K562 (cell line): ENCODE data around the gene GPT2. TPM values are rescaled to one million over a fixed set of nuclear protein-coding genes. Genes with fewer than 3 reads are reported as not detected.

Source experiments
- ARID1B ChIP-seq: fragments of 450-650 bp; IDR thresholded peaks from 2 replicates; pipeline ENCODE4 v1.6.1; 2016; ENCODE audit warnings: antibody characterized with exemption, mild to moderate bottlenecking, inconsistent platforms
- FOXA3 ChIP-seq, 2 experiments: fragments of 450-650 bp in 1 of 2; sonication (generic) in 1 of 2; formaldehyde crosslinking; IDR thresholded peaks in 1 of 2; conservative IDR thresholded peaks in 1 of 2; 2 replicates each; pipeline versions ENCODE4 v1.4.0 to v1.8.0; 2020 to 2022; ENCODE audit warnings: mild to moderate bottlenecking in 2 of 2, missing genetic modification reagents in 1 of 2
- FOXO4 ChIP-seq: fragments of 450-650 bp; formaldehyde crosslinking; IDR thresholded peaks from 2 replicates; pipeline ENCODE4 v1.4.0; 2020; ENCODE audit warnings: mild to moderate bottlenecking, moderate library complexity
- KAT2B ChIP-seq: IDR thresholded peaks from one replicate; pipeline ENCODE4 v1.6.1; 2012; ENCODE audit warnings: low read depth, mild to moderate bottlenecking, control low read depth, inconsistent platforms, low read length, moderate library complexity
- NBN ChIP-seq: fragments of 450-650 bp; IDR thresholded peaks from 2 replicates; pipeline ENCODE4 v1.6.1; 2016; ENCODE audit warnings: low read depth, mild to moderate bottlenecking
- NRF1 ChIP-seq, 2 experiments: fragments of 450-650 bp; IDR thresholded peaks in 1 of 2; conservative IDR thresholded peaks in 1 of 2; 2 replicates each; pipeline ENCODE4 v1.6.1; 2014; ENCODE audit warnings: mild to moderate bottlenecking in 2 of 2
- POLR2B ChIP-seq: fragments of 450-650 bp; IDR thresholded peaks from 2 replicates; pipeline ENCODE4 v1.6.1; 2018; ENCODE audit warnings: low read depth; ENCODE audit not compliant: partially characterized antibody
- RCOR1 ChIP-seq, 2 experiments: IDR thresholded peaks; 2 replicates each; pipeline ENCODE4 v1.6.1; 2012; ENCODE audit warnings: low read depth in 2 of 2, low read length in 2 of 2, borderline replicate concordance in 1 of 2, improper control_type of control experiment in 1 of 2
- TCF3 ChIP-seq: sonication (generic); formaldehyde crosslinking; IDR thresholded peaks from 2 replicates; pipeline ENCODE4 v1.4.0; 2020; ENCODE audit warnings: mild to moderate bottlenecking, missing genetic modification reagents
- TFE3 ChIP-seq: fragments of 450-650 bp; formaldehyde crosslinking; IDR thresholded peaks from 2 replicates; pipeline ENCODE4 v1.4.0; 2020; ENCODE audit warnings: mild to moderate bottlenecking, mixed read lengths
- XRCC3 ChIP-seq: fragments of 450-650 bp; IDR thresholded peaks from 2 replicates; pipeline ENCODE4 v1.6.1; 2017; ENCODE audit warnings: mild to moderate bottlenecking, moderate library complexity
- ZNF217 ChIP-seq: sonication (generic); formaldehyde crosslinking; IDR thresholded peaks from 2 replicates; pipeline ENCODE4 v1.8.0; 2022; ENCODE audit warnings: mild to moderate bottlenecking, missing genetic modification reagents
- ZNF551 ChIP-seq: fragments of 250-450 bp; sonication (Bioruptor Pico); IDR thresholded peaks from 2 replicates; pipeline ENCODE4 v1.5.0; 2021; ENCODE audit warnings: mild to moderate bottlenecking, moderate library complexity
- ZNF764 ChIP-seq: fragments of 250-450 bp; sonication (Bioruptor Pico); IDR thresholded peaks from 2 replicates; pipeline ENCODE4 v1.4.0; 2020; ENCODE audit warnings: low read depth, mild to moderate bottlenecking, moderate library complexity
- polyA plus RNA-seq, 8 experiments: library from polyadenylated mRNA; depleted of rRNA in 4 of 8; stranded (reverse) in 5 of 8; unstranded in 3 of 8; fragments of >200 nt; fragmentation: Nextera tagmentation in 2 of 8; fragmentation: Illumina TruSeq in 1 of 8; extraction: Ambion mirVana in 2 of 8; extraction: Trizol in 1 of 8; gene quantifications; 2 replicates each; pipeline versions ENCODE4 v1.2.1 to v1.2.3, GENCODE V29; 2011 to 2014; ENCODE audit warnings: inconsistent platforms in 1 of 8, missing spikeins in 1 of 8
- total RNA-seq, 7 experiments: library from RNA; depleted of rRNA in 6 of 7; stranded (reverse); fragments of >200 nt in 6 of 7; fragmentation: Illumina TruSeq in 2 of 7; extraction: Trizol in 2 of 7; gene quantifications; 2 replicates each; pipeline versions ENCODE4 v1.2.1 to v1.2.3, GENCODE V29; 2011 to 2021; ENCODE audit warnings: low replicate concordance in 1 of 7
- TF ChIP-seq, protein P1 (sequence below): fragments of 250-450 bp; sonication (Bioruptor Pico); IDR thresholded peaks from 2 replicates; pipeline ENCODE4 v1.4.0; 2020; ENCODE audit warnings: borderline replicate concordance
- TF ChIP-seq, protein P2 (sequence below): sonication (generic); formaldehyde crosslinking; IDR thresholded peaks from 2 replicates; pipeline ENCODE4 v1.8.1; 2023; ENCODE audit warnings: mild to moderate bottlenecking, missing genetic modification reagents

Gene GPT2
- total and polyA plus RNA-seq, 9 of the 15 experiments (the other 6 are each of a cell fraction or from before 2014, with no cell fraction given), result 0.79 to 14.4 (median 5.8) TPM

DNA sequence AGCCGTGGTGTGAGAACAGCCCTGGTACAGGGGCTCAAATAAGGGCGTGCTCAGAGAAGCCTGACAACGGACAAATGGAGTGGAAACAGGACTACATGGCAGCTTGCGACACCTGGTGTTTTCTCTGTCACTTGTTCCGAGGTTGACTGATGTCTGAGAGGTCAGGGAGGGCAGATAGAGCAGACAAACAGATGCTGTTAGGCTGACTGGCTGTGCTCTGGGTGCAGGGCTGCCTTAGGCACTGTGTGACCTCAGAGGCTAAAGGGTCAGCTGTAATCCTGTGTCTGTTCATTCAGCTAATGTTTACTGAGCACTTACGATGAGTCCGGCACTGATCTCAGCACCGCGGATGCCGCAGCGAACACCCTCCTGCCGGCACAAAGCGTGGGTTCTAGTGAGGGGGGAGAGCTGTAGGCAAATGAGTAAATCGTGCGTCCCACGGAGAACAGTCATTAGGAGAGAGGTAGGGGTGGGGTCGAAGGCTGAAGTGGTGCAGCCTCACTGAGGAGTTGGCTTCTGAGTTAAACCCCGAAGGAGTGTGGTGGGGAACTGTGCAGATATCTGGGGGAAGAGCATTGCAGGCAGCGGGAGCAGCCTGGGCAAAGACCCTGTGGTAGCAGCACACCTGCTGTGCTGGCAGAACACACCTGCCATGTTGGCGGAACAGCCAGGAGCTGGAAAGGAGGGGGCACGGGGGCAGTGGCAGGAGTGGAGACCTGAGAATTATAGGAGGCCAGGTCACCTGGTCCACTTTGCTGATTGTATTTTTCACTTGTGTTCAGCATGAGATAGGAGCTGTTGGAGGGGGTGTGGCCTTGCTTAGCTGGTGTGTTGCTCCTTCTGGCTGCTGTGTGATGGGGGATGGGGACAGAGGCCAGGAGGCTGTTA lies 35.0 kb downstream of the GPT2 start (continued):
- TF ChIP-seq TFE3 (CRISPR knock-in tag) (no peak), POLR2B (no peak), NRF1 (conservative IDR thresholded peaks at IDR 0.05 in 1 of 2, IDR thresholded peaks at IDR 0.05 in 1 of 2) (no peak), FOXO4 (CRISPR knock-in tag) (no peak), FOXA3 (CRISPR knock-in tag; conservative IDR thresholded peaks at IDR 0.05 in 1 of 2, IDR thresholded peaks at IDR 0.05 in 1 of 2) (peak in 1 of 2 experiments; percentile 58; a peak in 1 of 4 replicates), RCOR1 (IDR thresholded peaks at IDR 0.05; ENCODE audit: borderline replicate concordance in 1 of 2, low read depth in 2 of 2, low read length in 2 of 2) (no peak), XRCC3 (no peak), ARID1B (0 out of 2 replicates have a peak, but pooled peaks have one; percentile 28), NBN (no peak), TCF3 (CRISPR knock-in tag) (0 out of 2 replicates have a peak, but pooled peaks have one; percentile 26), ZNF217 (no peak), ZNF551 (CRISPR knock-in tag) (no peak), KAT2B (no peak), ZNF764 (CRISPR knock-in tag) (no peak)
- TF ChIP-seq, protein P1, sequence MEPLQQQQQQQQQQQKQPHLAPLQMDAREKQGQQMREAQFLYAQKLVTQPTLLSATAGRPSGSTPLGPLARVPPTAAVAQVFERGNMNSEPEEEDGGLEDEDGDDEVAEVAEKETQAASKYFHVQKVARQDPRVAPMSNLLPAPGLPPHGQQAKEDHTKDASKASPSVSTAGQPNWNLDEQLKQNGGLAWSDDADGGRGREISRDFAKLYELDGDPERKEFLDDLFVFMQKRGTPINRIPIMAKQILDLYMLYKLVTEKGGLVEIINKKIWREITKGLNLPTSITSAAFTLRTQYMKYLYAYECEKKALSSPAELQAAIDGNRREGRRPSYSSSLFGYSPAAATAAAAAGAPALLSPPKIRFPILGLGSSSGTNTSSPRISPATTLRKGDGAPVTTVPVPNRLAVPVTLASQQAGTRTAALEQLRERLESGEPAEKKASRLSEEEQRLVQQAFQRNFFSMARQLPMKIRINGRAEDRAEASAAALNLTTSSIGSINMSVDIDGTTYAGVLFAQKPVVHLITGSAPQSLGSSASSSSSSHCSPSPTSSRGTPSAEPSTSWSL (CRISPR knock-in tag), result no peak
- TF ChIP-seq, protein P2, sequence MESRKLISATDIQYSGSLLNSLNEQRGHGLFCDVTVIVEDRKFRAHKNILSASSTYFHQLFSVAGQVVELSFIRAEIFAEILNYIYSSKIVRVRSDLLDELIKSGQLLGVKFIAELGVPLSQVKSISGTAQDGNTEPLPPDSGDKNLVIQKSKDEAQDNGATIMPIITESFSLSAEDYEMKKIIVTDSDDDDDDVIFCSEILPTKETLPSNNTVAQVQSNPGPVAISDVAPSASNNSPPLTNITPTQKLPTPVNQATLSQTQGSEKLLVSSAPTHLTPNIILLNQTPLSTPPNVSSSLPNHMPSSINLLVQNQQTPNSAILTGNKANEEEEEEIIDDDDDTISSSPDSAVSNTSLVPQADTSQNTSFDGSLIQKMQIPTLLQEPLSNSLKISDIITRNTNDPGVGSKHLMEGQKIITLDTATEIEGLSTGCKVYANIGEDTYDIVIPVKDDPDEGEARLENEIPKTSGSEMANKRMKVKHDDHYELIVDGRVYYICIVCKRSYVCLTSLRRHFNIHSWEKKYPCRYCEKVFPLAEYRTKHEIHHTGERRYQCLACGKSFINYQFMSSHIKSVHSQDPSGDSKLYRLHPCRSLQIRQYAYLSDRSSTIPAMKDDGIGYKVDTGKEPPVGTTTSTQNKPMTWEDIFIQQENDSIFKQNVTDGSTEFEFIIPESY (CRISPR knock-in tag), result no peak
- TF ChIP-seq, all 486 proteins: peak for 9
